22Rv1 (cell line): ENCODE measurements around the gene RSPH10B2.
"Not testable (repeated sequence)": the region's sequence is repeated elsewhere in the genome, so short reads cannot be mapped to it uniquely, and the experiment has no call there.

Experiments
- ZFX ChIP-seq: fragments of 450-650 bp; IDR thresholded peaks from 2 replicates; pipeline ENCODE4 v1.6.1; 2017; ENCODE audit warnings: antibody characterized with exemption, borderline replicate concordance
- TF ChIP-seq, protein P1 (sequence below): fragments of 450-650 bp; IDR thresholded peaks from 2 replicates; pipeline ENCODE4 v1.5.1; 2017; ENCODE audit warnings: mild to moderate bottlenecking

GRCh38 chr7:6792113-6792872 is 38.4 kb downstream of the RSPH10B2 start:
- TF ChIP-seq, protein P1, sequence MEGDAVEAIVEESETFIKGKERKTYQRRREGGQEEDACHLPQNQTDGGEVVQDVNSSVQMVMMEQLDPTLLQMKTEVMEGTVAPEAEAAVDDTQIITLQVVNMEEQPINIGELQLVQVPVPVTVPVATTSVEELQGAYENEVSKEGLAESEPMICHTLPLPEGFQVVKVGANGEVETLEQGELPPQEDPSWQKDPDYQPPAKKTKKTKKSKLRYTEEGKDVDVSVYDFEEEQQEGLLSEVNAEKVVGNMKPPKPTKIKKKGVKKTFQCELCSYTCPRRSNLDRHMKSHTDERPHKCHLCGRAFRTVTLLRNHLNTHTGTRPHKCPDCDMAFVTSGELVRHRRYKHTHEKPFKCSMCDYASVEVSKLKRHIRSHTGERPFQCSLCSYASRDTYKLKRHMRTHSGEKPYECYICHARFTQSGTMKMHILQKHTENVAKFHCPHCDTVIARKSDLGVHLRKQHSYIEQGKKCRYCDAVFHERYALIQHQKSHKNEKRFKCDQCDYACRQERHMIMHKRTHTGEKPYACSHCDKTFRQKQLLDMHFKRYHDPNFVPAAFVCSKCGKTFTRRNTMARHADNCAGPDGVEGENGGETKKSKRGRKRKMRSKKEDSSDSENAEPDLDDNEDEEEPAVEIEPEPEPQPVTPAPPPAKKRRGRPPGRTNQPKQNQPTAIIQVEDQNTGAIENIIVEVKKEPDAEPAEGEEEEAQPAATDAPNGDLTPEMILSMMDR, result not testable (repeated sequence)
- TF ChIP-seq ZFX, result not testable (repeated sequence)
